Caki2 (cell line): Measurements from ENCODE around the gene TRRAP. TPM values are rescaled to one million over a fixed set of nuclear protein-coding genes. Genes with fewer than 3 reads are reported as not detected.

Experiments
- DNase-seq: peaks from one replicate; pipeline ENCODE4 v3.0.0-alpha.2; 2015; ENCODE audit warnings: low read depth
- in situ Hi-C: cut with HindIII; loops from 2 replicates; pipeline ENCODE4 v1.10.0; 2016; ENCODE audit warnings: low sequenced_read_pairs, low pct_unique_long_range_greater_than_20kb, mixed read lengths
- total RNA-seq: library from RNA; depleted of rRNA; stranded (reverse); fragments of >200 nt; shearing (Covaris generic); gene quantifications from 2 replicates; pipeline ENCODE4 v1.2.3, GENCODE V29; 2014; ENCODE audit warnings: low replicate concordance

TRRAP gene
- total RNA-seq, 1 experiment from 2014 or later, result 6.5 TPM

- in situ Hi-C loops, result no loop called here
- no peak for DNase-seq
These were observed 90.3 kb downstream of the TRRAP start for GRCh38 chr7:98968621-98969020.

GRCh38 chr7:98969386-98969785, 91.1 kb downstream of the TRRAP start:
- in situ Hi-C loops, result no loop called here
- no peak for DNase-seq

- no peak for DNase-seq
- in situ Hi-C loops, result no loop called here
These were observed 91.8 kb downstream of the TRRAP start for GRCh38 chr7:98970016-98970615.

GRCh38 chr7:98970805-98971204, 92.5 kb downstream of the TRRAP start:
- in situ Hi-C loops, result no loop called here
- DNase-seq, result no peak

- in situ Hi-C loops, result no loop called here
- DNase-seq, result no peak
These were observed 95.9 kb downstream of the TRRAP start for GRCh38 chr7:98974205-98974604.

GRCh38 chr7:98974906-98975816, 96.8 kb downstream of the TRRAP start:
- no peak for DNase-seq
- in situ Hi-C loops, result no loop called here

GRCh38 chr7:98976396-98977185, 98.3 kb downstream of the TRRAP start:
- DNase-seq, result no peak
- in situ Hi-C loops, result no loop called here

GRCh38 chr7:98978672-98979071, 100.3 kb downstream of the TRRAP start:
- in situ Hi-C loops, result no loop called here

GRCh38 chr7:98981701-98982100, 103.4 kb downstream of the TRRAP start:
- DNase-seq, result no peak
- in situ Hi-C loops, result no loop called here

More at GRCh38 chr7:98978672-98979071, 100.3 kb downstream of the TRRAP start:
- no peak for DNase-seq

- in situ Hi-C loops, result no loop called here
- DNase-seq, result no peak
These were observed 104.4 kb downstream of the TRRAP start for GRCh38 chr7:98982686-98983085.

GRCh38 chr7:98984126-98984525, 105.8 kb downstream of the TRRAP start:
- in situ Hi-C loops, result no loop called here
- no peak for DNase-seq

GRCh38 chr7:98985406-98985805, 107.1 kb downstream of the TRRAP start:
- in situ Hi-C loops, result no loop called here
- DNase-seq, result no peak

GRCh38 chr7:98985945-98986344, 107.6 kb downstream of the TRRAP start:
- in situ Hi-C loops, result no loop called here

GRCh38 chr7:98988641-98989040, 110.3 kb downstream of the TRRAP start:
- no peak for DNase-seq

More at GRCh38 chr7:98985945-98986344, 107.6 kb downstream of the TRRAP start:
- no peak for DNase-seq

GRCh38 chr7:98990356-98990755, 112.0 kb downstream of the TRRAP start:
- in situ Hi-C loops, result no loop called here
- DNase-seq, result no peak

More at GRCh38 chr7:98988641-98989040, 110.3 kb downstream of the TRRAP start:
- in situ Hi-C loops, result no loop called here

- in situ Hi-C loops, result no loop called here
These were observed 112.8 kb downstream of the TRRAP start for GRCh38 chr7:98991141-98991540.

GRCh38 chr7:98992076-98992475, 113.7 kb downstream of the TRRAP start:
- no peak for DNase-seq
- in situ Hi-C loops, result no loop called here

More at GRCh38 chr7:98991141-98991540, 112.8 kb downstream of the TRRAP start:
- DNase-seq, result no peak

GRCh38 chr7:98993024-98993897, 114.9 kb downstream of the TRRAP start:
- no peak for DNase-seq
- in situ Hi-C loops, result no loop called here
